CD4-positive, alpha-beta T cell treated with Interferon alpha-2 for 1 hour (primary cell): ENCODE data around the gene C3orf18.

Experiments
- DNase-seq, 2 donors: peaks; one replicate each; pipeline ENCODE4 v3.0.0-alpha.2; 2020 to 2022

C3orf18 gene

GRCh38 chr3:50577348-50577747, 9.8 kb upstream of the C3orf18 start:
- DNase-seq: no peak

- no peak for DNase-seq
Observed at GRCh38 chr3:50575372-50575771, 7.8 kb upstream of the C3orf18 start.

DNA sequence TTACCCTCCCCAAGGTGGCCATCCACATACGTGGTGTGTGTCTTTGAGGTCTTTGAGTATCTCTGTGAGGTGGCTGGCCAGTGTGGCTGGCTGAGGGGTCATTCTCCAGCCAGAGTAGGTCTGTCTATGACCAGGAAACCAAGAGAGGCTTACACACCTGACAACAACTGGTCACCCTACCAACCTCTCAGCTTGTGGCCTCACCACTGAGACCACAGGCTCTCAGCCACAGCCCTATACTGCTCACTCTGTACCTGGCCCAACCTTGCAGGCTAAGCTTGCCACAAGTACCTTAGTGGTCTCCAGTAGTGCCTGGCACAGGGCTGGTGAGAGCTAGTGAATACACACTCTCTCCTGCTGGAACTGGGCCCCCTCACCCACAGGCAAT, 6.9 kb upstream of the C3orf18 start:
- peak in 1 of 2 donors; percentile 51 for DNase-seq

DNA sequence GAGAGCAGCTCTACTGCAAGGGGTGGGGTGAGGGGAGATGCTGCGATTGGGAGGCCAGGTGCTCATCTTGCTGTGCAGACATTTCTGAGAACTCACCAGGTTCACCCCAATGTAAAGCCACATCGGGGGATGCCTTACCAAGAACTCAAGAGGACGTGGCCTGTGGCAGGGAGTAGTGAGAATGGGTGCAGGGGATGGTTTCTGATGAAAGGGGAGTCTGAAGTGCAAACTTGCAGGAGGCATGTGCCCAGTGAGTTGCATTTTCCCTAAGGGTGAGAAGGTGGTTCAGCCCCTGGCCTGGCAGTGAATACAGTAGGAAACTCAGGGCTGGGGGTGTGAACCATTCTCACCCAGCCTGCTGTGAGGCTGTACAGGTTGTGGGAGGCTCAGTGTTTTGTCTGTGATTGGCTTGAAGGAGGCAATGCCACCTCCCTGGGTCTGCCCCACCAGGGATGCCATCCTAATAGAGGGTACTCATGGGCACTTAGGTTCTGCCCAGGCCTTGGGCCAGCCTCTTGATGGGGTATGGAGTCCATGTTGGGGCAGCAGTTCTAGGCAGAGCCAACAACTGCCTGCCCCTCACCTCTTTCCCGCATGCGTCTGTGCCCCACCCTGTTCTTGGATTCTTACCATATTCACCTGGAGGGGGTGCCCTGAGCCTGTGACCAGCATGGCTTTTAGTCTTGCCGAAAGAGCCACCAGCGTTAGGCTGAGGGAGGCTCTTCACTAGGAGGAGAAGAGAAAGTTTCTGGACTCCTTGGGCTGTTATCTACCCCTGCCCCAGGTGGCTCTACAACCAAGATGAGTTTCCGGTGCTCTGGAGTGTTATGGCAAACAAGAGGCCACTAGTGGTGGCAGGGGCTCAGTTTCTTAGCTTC, 6.3 kb upstream of the C3orf18 start:
- DNase-seq: peak; percentile 82 to 89

GRCh38 chr3:50572801-50573371, 5.3 kb upstream of the C3orf18 start:
- peak; percentile 36 to 68 for DNase-seq

- DNase-seq: peak; percentile 84 to 89
Observed at GRCh38 chr3:50572158-50572557, 4.6 kb upstream of the C3orf18 start.

DNA sequence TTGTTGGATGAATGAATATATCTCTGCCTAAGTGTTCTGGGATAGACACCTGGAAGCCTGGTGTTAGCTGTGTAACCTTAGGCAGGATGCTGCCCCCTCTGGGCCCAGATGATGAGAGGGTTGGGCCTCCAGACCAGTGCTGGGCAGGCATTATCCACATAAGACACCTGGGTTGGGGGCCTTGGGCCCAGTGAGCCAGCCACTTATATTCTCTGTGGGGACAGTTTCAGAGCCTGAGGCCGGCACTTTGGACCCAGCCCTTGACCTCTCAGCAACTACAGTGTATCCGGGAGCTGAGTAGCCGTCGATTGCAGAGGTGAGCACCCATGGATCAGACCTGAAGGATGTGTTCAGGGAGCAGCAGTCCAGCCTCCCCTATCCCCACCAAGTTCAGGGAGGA, 3.9 kb upstream of the C3orf18 start:
- no peak for DNase-seq

- DNase-seq: no peak
Observed at GRCh38 chr3:50570508-50571279, 3.1 kb upstream of the C3orf18 start.

DNA sequence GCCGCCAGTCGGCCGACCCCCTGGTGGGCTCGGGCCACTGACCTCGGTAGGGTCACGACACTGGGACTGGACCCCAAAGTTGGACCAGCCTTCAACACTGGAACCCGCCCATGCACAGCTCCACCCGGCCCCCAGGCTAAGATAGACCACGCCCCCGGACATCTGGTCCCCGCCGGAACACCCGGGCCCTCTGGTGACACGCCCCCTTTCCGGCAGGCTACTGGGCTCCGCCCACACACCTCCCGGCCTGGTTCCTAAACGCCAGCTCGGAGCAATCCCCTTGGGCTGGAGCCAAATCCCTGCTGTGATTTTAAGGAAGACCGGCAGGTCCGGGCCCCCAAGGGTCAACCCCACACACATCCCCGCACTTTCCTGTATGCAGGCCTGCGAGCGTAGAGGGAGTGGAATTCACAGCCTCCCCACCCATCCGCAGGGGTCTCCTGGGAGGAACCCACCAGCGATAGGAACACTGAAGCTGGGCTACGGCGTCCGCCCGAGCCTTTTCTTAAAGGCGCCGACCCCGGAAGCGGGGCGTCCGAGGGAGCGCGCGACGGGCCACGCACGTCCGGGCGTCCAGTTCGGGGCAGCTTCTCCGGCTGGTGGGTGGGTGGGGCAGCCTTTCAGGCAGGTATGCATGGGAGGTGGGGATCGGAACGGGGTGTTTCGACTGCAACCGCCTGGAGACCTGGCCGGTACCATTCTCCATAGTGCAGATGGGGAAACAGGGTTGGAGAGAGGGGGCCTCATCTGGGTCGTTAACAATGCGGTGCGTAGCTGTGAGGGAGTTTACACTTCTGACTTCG, 1.6 kb upstream of the C3orf18 start, which contains the start of gene HEMK1:
Gene HEMK1, plus strand, starts transcription at position 576 of the 803 bp plus-strand sequence. CDS start 1,583 bp downstream, outside the sequence.
- peak; percentile 94 to 95 for DNase-seq

- DNase-seq: no peak
Observed at GRCh38 chr3:50567011-50567385, 549 bp downstream of the C3orf18 start.

DNA sequence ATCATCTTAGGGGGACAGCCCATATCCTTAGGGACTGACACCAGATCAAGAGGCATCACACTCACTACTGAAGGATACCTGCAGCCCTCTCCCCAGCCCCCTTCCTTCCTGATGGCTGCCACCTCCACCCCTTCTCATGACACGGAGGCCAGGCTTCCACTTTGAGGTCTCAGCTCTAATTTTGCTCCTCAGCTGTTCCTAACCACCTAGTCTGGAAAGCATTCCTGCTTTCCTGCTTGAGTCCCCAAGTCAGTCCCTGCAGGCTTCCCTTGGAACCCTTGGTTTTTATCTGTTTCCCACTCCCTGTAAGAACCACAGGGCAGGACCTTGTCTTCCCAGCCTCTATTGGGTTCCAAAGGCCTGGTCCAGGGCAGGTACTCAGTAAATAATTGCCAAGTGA, 3.2 kb downstream of the C3orf18 start:
- DNase-seq: no peak

DNA sequence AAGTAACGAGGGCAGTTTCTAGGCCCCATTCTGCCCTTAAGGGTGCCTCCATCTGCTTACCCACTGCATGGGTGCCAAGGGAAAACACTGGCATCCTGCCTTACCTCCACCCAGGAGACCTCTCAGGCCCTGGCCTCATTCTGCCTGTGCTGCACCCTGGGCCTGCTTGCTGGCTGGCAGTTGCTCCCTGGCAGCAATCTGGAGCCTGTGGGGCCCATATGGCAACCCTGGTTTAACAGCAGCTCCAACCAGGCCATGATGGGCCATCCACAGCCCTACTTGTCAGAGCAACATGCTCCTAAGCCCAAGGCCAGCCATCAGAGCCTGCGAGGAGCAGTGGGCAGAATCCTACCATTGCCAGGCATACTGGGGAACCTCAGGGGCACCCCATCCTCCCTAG, 3.7 kb downstream of the C3orf18 start:
- no peak for DNase-seq

- no peak for DNase-seq
Observed at GRCh38 chr3:50562861-50563260, 4.7 kb downstream of the C3orf18 start.

DNA sequence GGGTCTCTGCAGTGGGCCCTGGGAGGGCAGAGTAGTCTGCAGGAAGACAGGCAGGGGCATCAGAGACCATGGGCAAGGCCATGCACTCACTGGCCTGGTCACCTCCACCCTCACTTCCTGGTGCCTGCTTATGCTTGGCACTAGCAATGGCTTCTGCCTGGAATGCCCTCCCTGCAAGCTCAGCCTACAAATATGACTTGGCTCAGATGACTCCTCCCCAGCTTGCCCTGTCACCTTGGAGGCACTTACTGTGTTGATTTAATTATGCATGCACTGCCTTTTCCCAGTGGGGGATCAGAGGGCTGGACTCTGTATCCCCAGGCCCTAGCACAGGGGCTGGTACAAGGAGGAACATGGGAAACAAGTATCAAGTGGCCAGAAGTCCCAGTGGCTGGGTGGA, 7.8 kb downstream of the C3orf18 start:
- no peak for DNase-seq

DNA sequence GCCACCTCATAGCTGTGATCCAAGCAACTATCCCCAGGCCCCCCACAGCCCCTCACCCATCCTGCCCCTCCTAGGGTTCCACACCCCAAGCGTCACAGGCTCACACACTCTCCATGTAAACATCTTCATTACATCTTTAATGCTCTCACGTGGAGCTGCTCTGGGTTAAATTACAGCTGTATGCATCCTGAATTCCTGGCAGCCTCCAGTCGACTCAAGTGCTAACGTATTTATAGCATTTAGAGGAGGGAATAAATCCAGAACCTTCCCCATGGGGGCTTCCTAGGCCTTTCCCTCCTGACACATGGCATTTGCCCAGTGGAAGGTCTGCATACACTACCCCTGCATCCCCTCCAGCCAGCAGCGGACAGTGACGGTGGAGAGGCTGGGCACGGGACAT, 9.6 kb downstream of the C3orf18 start:
- DNase-seq: no peak

GRCh38 chr3:50557106-50557505, 10.4 kb downstream of the C3orf18 start:
- no peak for DNase-seq

GRCh38 chr3:50554553-50554952, 13.0 kb downstream of the C3orf18 start:
- DNase-seq: no peak

DNA sequence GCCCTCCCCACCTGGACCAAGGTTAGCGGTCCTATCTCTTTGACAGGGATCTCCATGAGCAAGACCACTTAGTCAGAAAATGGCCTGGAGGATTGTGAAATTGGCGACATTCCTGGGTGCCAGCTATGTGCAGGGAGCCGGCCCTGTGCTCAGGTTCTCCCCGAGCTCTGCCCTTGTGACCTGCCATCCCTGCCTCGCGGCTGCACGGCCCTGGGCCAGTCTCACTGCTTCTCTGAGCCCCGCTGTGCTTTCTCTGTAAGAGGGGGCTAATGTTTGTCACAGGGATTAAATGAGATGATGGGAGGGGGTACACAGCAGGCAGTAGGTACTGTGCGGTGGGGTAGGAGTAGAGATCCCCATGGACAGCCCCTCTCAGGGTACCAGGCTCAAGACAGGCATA, 14.9 kb downstream of the C3orf18 start:
- no peak for DNase-seq

DNA sequence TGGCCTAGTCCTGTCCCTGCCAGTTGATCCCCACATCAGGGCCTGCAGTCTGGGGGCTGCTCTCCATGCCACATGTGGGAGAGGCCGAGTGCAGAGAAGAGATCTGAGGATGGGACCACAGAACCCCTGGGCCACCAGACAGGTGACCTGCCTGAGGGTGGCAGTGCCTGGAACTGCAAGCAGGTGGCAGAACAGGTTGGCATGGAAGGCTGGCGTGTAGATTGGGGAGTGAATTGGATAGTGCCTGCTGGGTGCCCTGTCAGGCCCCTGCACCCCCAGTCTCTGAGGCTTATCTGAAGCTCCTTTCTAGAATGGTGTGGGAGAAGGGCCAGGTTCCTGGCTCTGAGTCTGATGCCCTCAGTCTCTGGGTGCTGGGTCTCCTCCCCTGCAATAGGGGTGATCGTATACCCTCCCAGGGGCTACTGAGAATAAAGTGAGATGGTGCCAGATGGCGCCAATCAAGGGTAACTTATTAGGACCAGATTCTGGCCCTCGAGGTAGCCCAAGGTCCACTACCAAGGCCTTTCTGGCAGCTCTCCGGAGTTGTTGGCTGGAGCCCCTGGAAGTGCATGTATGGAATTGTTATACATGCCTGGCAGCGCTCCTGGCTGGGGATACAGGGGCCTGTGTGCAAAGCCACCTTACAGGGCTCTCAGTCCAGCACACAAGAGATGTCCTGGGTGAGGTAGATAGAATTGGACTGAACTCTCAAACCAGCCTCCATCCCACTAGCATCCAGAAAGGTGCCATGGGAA, 15.7 kb downstream of the C3orf18 start:
- no peak for DNase-seq

- no peak for DNase-seq
Observed at GRCh38 chr3:50551054-50551659, 16.4 kb downstream of the C3orf18 start.

GRCh38 chr3:50550079-50550736, 17.3 kb downstream of the C3orf18 start:
- peak; percentile 56 to 71 for DNase-seq
